IMR-90 (cell line): ENCODE measurements around the gene CERKL. TPM values are rescaled to one million over a fixed set of nuclear protein-coding genes. Genes with fewer than 3 reads are reported as not detected.

Experiments used
- ATAC-seq: fragments of 200-7000 bp; cut with Tn5 transposase; 2 replicates; pipeline ENCODE4 v1.9.1; 2020; ENCODE audit warnings: low read depth, mild to moderate bottlenecking, moderate library complexity
- BruUV-seq: library from RNA; stranded (reverse); fragments of 400-500 nt; replicated peaks from 2 replicates; lab custom pipeline; 2021; lab: Mats Ljungman, UMichigan
- CTCF ChIA-PET: fragments of 300-600 bp; formaldehyde crosslinking; extraction: SDS; loops from one replicate; lab custom pipeline; 2021; ENCODE audit warnings: antibody characterized with exemption; lab: Yijun Ruan, JAX
- POLR2A ChIA-PET: fragments of 300-600 bp; sonication (Branson Sonifier 250); formaldehyde crosslinking; loops from one replicate; lab custom pipeline; 2022; ENCODE audit warnings: antibody characterized with exemption; ENCODE audit not compliant: unreplicated experiment; lab: Charles Lee
- DNase-seq: peaks from one replicate; pipeline ENCODE4 v3.0.0; 2013
- H2AFZ ChIP-seq: replicated peaks from 2 replicates; pipeline ENCODE3; 2013; ENCODE audit warnings: low read length, mild to moderate bottlenecking; ENCODE audit not compliant: poor library complexity
- H2AK5ac ChIP-seq: 2 replicates; pipeline ENCODE4 v1.6.1; 2013; ENCODE audit warnings: low read depth, low read length, inconsistent platforms
- H2AK9ac ChIP-seq: replicated peaks from 2 replicates; pipeline ENCODE3; 2013; ENCODE audit warnings: mild to moderate bottlenecking, low read depth, low read length, moderate library complexity; ENCODE audit not compliant: poor library complexity
- H2BK120ac ChIP-seq: 2 replicates; pipeline ENCODE4 v1.6.1; 2013; ENCODE audit warnings: low read depth, low read length, inconsistent platforms
- H2BK15ac ChIP-seq: 3 replicates; pipeline ENCODE4 v1.6.1; 2013; ENCODE audit warnings: low read depth, low read length, inconsistent platforms
- H2BK20ac ChIP-seq: 2 replicates; pipeline ENCODE4 v1.6.1; 2013; ENCODE audit warnings: low read depth, mild to moderate bottlenecking, inconsistent platforms, low read length, moderate library complexity
- H2BK5ac ChIP-seq: 2 replicates; pipeline ENCODE4 v1.6.1; 2013; ENCODE audit warnings: mild to moderate bottlenecking, low read depth, low read length, inconsistent platforms; ENCODE audit not compliant: poor library complexity, severe bottlenecking
- H3K14ac ChIP-seq: replicated peaks from 2 replicates; pipeline ENCODE4 v1.6.1; 2013; ENCODE audit warnings: low read depth, low read length, inconsistent platforms
- H3K18ac ChIP-seq: 2 replicates; pipeline ENCODE4 v1.6.1; 2013; ENCODE audit warnings: low read depth, low read length, control low read depth
- H3K23ac ChIP-seq: 2 replicates; pipeline ENCODE4 v1.6.1; 2013; ENCODE audit warnings: low read depth, low read length, inconsistent platforms
- H3K27ac ChIP-seq: 2 replicates; pipeline ENCODE4 v1.5.1; 2013; ENCODE audit warnings: mild to moderate bottlenecking, control low read depth, low read length; ENCODE audit not compliant: insufficient read depth
- H3K27me3 ChIP-seq: 2 replicates; pipeline ENCODE4 v1.6.1; 2013; ENCODE audit warnings: low read length; ENCODE audit not compliant: control insufficient read depth, insufficient read depth
- H3K36me3 ChIP-seq: 2 replicates; pipeline ENCODE4 v1.6.1; 2013; ENCODE audit warnings: low read length, mixed read lengths; ENCODE audit not compliant: control insufficient read depth, insufficient read depth
- H3K4ac ChIP-seq: 2 replicates; pipeline ENCODE4 v1.6.1; 2013; ENCODE audit warnings: low read depth, low read length, inconsistent platforms
- H3K4me1 ChIP-seq: 2 replicates; pipeline ENCODE4 v1.6.1; 2013; ENCODE audit warnings: low read length, mixed read lengths; ENCODE audit not compliant: control insufficient read depth, insufficient read depth
- H3K4me2 ChIP-seq: 2 replicates; pipeline ENCODE4 v1.6.1; 2013; ENCODE audit warnings: low read depth, mild to moderate bottlenecking, control low read depth, low read length, moderate library complexity
- H3K4me3 ChIP-seq: 2 replicates; pipeline ENCODE4 v1.5.1; 2013; ENCODE audit warnings: low read depth, mild to moderate bottlenecking, control low read depth, low read length, moderate library complexity; ENCODE audit not compliant: insufficient read depth
- H3K56ac ChIP-seq: 2 replicates; pipeline ENCODE4 v1.6.1; 2013; ENCODE audit warnings: low read length, inconsistent platforms; ENCODE audit not compliant: insufficient read depth; ENCODE audit errors: extremely low read depth
- H3K79me1 ChIP-seq, 2 experiments: 2 replicates each; pipeline ENCODE4 v1.6.1; 2013; ENCODE audit warnings: low read length in 2 of 2, inconsistent platforms in 1 of 2, low read depth in 1 of 2
- H3K9ac ChIP-seq: 2 replicates; pipeline ENCODE4 v1.6.1; 2013; ENCODE audit warnings: low read depth, low read length, control low read depth
- H3K9me1 ChIP-seq: 2 replicates; pipeline ENCODE4 v1.6.1; 2013; ENCODE audit warnings: low read length, inconsistent platforms; ENCODE audit not compliant: insufficient read depth
- H3K9me3 ChIP-seq: 2 replicates; pipeline ENCODE4 v1.6.1; 2013; ENCODE audit warnings: low read length; ENCODE audit not compliant: control insufficient read depth, insufficient read depth
- H4K20me1 ChIP-seq: 2 replicates; pipeline ENCODE4 v1.6.1; 2013; ENCODE audit warnings: low read length, inconsistent platforms; ENCODE audit not compliant: insufficient read depth
- H4K5ac ChIP-seq: 2 replicates; pipeline ENCODE4 v1.6.1; 2013; ENCODE audit warnings: mild to moderate bottlenecking, low read depth, low read length, control low read depth
- H4K8ac ChIP-seq, 2 experiments: 2 replicates each; pipeline ENCODE4 v1.6.1; 2013; ENCODE audit warnings: low read depth in 2 of 2, low read length in 2 of 2, control low read depth in 1 of 2, inconsistent platforms in 1 of 2
- H4K91ac ChIP-seq: 2 replicates; pipeline ENCODE4 v1.6.1; 2013; ENCODE audit warnings: low read depth, low read length, inconsistent platforms; ENCODE audit not compliant: insufficient read depth
- BHLHE40 ChIP-seq: fragments of 150-350 bp; IDR thresholded peaks from 2 replicates; pipeline ENCODE4 v1.6.1; 2016; ENCODE audit warnings: mild to moderate bottlenecking, low read depth, low read length
- CHD1 ChIP-seq: IDR thresholded peaks from 2 replicates; pipeline ENCODE4 v1.6.1; 2012; ENCODE audit warnings: low read depth, low read length, improper control_type of control experiment
- FOS ChIP-seq: fragments of 150-350 bp; IDR thresholded peaks from 2 replicates; pipeline ENCODE4 v1.6.1; 2016; ENCODE audit warnings: low read depth, low read length
- WGBS, 2 experiments: methylation state at CpG; one replicate each; pipeline versions ENCODE4 v1.1.5 to v1.1.7; 2013; ENCODE audit warnings: missing lambda C conversion rate in 2 of 2; ENCODE audit not compliant: insufficient read length in 1 of 2; ENCODE audit errors: extremely low coverage in 2 of 2; 5-methylcytosine and 5-hydroxymethylcytosine counted together
- dilution Hi-C: fragments of 300-500 bp; cut with HindIII; formaldehyde crosslinking; loops from one replicate; pipeline ENCODE4 v1.14.3; 2018; ENCODE audit warnings: low sequenced_read_pairs; ENCODE audit not compliant: unreplicated experiment
- in situ Hi-C: fragments of 300-500 bp; cut with MboI; formaldehyde crosslinking; loops from 3 replicates; pipeline ENCODE4 v1.14.3; 2019; ENCODE audit warnings: low sequenced_read_pairs, inconsistent platforms, mixed read lengths
- intact Hi-C: fragments of 100-400 bp; cut with micrococcal nuclease; formaldehyde crosslinking; loops from 2 replicates; pipeline ENCODE4 v1.10.0; 2022
- polyA plus RNA-seq, 3 experiments: library from polyadenylated mRNA; depleted of rRNA; stranded (reverse); fragments of >200 nt; gene quantifications; 2 replicates each; pipeline ENCODE4 v1.2.3, GENCODE V29; 2012; ENCODE audit warnings: low replicate concordance in 1 of 3
- total RNA-seq: library from RNA; depleted of rRNA; stranded (reverse); fragments of >200 nt; gene quantifications from 2 replicates; pipeline ENCODE4 v1.2.3, GENCODE V29; 2012
- TF ChIP-seq, protein P1 (sequence below): fragments of 150-350 bp; IDR thresholded peaks from 2 replicates; pipeline ENCODE4 v1.6.1; 2017; ENCODE audit warnings: mild to moderate bottlenecking, antibody characterized with exemption, low read length, low read depth

The CERKL gene
- total and polyA plus RNA-seq, 2 of the 4 experiments (the other 2 are of a cell fraction) = under 0.01 TPM; not detected in 1

DNA sequence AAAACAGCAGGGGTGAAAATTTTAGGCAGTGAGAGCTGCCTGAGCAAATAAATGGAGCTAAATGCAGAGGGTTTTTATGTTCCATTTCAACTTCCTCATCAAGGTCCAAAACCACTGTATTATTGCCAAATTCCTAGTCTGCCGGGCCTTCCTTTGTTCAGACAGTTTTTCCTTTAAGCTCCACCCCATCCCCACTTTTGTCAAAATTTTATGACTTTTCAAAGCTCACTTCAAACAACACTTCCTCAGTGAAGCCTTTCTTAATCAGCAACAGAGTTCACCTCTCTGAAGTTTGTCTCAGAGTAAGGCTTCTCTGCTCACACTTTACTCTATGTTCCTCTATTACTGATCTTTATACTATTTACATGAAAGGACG, 81.3 kb downstream of the CERKL start:
- no peak overlapping the region for H2BK120ac ChIP-seq
- no peak overlapping the region for H4K91ac ChIP-seq
- no peak overlapping the region for H3K23ac ChIP-seq
- H4K5ac ChIP-seq = no peak overlapping the region
- H2BK20ac ChIP-seq = no peak overlapping the region
- H3K4ac ChIP-seq = no peak overlapping the region
- in situ Hi-C loops = loop anchor here (5.0 to 25.0 kb wide), 2 partner anchors 142 to 562 kb away; no protein-coding TSS in a partner anchor
- H3K27ac ChIP-seq = no peak overlapping the region
- H3K36me3 ChIP-seq = no peaks in the 10 kb centered on the region
- ATAC-seq (no peak), DNase-seq (no peak)
- H3K9me1 ChIP-seq = no peaks in the 10 kb centered on the region
- intact Hi-C loops = loop anchor here (5.0 kb wide), 1 partner anchor 1077 kb away; no protein-coding TSS in a partner anchor
- no peak overlapping the region for H3K4me3 ChIP-seq
- no peak overlapping the region for H3K56ac ChIP-seq
- no peak overlapping the region for H3K14ac ChIP-seq
- H2AK9ac ChIP-seq = no peak overlapping the region
- no peak overlapping the region for H2BK5ac ChIP-seq
- no peaks in the 10 kb centered on the region for H3K79me1 ChIP-seq
- no peak overlapping the region for H2AK5ac ChIP-seq
- H4K20me1 ChIP-seq = no peaks in the 10 kb centered on the region
- no peak overlapping the region for H3K18ac ChIP-seq
- H4K8ac ChIP-seq = no peak overlapping the region
- H3K9ac ChIP-seq = no peak overlapping the region
- CTCF ChIA-PET = interaction anchor here (0.6 to 1.0 kb wide), 2 partner anchors 139 to 1433 kb away, joined by 3 to 7 read pairs; no protein-coding TSS in a partner anchor
- dilution Hi-C loops = no loop called here
- no peaks in the 10 kb centered on the region for H3K4me1 ChIP-seq
- TF ChIP-seq CHD1 (no peak), BHLHE40 (no peak), FOS (no peak)
- TF ChIP-seq, protein P1, sequence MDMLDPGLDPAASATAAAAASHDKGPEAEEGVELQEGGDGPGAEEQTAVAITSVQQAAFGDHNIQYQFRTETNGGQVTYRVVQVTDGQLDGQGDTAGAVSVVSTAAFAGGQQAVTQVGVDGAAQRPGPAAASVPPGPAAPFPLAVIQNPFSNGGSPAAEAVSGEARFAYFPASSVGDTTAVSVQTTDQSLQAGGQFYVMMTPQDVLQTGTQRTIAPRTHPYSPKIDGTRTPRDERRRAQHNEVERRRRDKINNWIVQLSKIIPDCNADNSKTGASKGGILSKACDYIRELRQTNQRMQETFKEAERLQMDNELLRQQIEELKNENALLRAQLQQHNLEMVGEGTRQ = no peak
- POLR2A ChIA-PET = no interaction called here
- no peak overlapping the region for H2AFZ ChIP-seq
- H3K9me3 ChIP-seq = no peaks in the 10 kb centered on the region
- BruUV-seq = no TSS peak
- peaks cover 9% of the 10 kb centered on the region for H3K27me3 ChIP-seq
- no CpG with 5 or more reads among the region's 2 CpGs for WGBS, 2 experiments
- no peak overlapping the region for H3K4me2 ChIP-seq
- H2BK15ac ChIP-seq = no peak overlapping the region
